CD4-positive, alpha-beta T cell treated with Interleukin-2 at 100 ng/mL for 4 hours (primary cell): ENCODE results near the gene AMZ2.
A peak's percentile ranks its signal among the peaks of the same experiment; 100 is the strongest.

Experiments used
- DNase-seq: peaks from one replicate; pipeline ENCODE4 v3.0.0-alpha.2; 2020; ENCODE audit warnings: low spot score

Gene AMZ2

DNA sequence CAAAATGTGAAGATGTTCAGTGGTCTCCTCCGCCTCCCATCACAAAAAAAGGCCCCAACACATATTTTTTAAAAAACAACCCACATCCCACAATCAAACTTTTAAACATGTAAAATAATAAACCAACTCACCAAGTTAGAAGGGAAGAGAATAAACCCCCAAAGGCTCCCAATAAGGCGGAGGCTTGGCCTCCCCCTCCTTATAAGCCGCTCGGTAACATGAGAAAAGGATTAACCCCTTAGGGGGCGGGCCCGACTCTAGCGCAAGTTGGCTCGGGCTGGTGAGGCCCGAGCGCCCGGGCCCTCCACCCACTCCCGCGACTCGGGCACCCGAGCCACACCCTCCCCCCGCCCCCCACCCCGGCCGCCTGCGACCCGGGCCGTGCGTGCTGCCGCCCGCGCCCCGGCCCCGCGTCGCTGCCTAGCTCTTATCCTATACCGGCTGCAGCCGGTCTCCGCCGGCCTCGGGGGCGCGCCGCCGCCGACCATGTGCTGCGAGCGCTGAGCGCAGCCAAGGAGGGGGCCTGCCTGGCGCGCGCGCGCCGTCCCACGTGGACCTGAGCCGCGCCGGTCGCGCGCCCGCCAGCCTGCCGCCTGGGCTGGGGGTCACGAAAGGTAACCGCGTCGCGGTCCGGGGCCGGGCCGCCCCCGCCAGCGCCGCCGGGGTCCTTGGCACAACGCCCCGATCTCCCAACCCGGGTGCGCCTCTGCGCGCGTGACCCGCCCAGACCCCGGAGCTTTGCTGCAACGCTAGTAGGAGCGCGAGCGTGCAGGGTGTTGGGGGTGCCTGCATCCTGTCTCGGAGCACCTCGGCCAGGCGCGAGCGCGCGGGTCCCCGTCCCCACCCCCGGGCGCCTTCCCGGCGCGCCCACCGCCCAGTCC, 43.4 kb downstream of the AMZ2 start, which contains the start of the genes ARSG and SLC16A6:
TSS of gene ARSG (plus strand) at position 541 of the 881 bp plus-strand sequence. CDS start 15,999 bp downstream, outside the sequence.
TSS of gene SLC16A6 (minus strand) at position 173 of the 881 bp plus-strand sequence. CDS start 12,807 bp downstream, outside the sequence.
- peak; percentile 81 for DNase-seq

DNA sequence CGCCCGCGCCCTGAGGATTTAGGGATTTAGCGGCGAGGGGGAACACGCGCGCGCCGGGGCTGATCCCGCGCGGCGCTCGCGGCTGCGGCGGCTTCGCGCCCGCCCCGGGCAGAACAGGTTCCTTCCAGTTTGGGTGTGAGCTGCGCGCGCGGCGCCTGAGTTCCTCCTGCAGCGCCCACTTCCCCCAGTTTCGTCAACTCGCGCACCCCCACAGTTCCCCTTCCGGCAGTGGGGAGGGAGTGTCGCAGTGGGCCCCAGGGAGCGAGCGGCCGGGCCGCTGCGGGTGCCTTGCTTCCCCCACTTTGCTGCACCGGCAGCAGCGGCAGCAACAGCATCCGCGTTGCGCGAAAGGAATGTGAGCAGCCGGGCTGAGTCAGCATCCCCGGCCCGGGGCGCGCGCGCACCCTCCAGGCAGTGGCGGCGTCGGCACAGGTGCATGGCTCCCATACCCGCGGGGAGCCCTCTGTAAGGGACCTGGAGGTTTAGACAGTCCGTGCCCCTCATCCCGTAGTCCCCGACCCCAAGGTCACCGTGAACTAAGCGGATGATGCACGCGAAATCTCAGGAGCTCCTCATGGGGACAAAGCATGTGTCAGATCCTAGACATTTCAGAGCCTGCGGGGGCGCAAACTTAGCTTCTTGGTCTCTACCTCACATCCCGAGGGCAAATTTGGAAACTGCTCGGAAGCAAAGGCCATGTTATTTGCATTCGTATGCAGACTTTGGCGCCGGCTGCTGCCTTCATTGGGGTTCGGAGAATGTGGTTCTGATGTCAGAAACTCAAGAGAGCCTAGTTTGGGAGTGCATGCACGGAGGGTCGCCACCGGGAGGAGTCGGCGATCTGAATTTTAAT, 44.2 kb downstream of the AMZ2 start:
- peak; percentile 93 for DNase-seq

DNA sequence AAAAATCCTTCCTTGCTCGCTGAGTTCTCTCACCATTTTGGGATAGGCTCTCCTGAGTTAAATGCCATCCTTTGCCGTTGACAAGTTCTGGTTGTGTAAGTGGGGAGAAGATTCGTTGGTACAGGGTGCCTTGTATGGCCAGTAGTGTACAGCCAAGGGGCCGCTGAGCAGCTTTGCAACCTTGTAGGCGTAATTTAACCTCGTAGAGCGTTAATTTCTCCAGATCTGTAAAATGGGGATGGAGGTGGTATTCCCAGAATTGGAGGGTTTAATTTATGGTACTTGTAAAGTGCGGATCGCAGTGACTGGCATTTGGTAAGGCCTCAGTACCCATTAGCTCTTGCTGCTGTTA, 44.8 kb downstream of the AMZ2 start:
- DNase-seq, result no peak

DNA sequence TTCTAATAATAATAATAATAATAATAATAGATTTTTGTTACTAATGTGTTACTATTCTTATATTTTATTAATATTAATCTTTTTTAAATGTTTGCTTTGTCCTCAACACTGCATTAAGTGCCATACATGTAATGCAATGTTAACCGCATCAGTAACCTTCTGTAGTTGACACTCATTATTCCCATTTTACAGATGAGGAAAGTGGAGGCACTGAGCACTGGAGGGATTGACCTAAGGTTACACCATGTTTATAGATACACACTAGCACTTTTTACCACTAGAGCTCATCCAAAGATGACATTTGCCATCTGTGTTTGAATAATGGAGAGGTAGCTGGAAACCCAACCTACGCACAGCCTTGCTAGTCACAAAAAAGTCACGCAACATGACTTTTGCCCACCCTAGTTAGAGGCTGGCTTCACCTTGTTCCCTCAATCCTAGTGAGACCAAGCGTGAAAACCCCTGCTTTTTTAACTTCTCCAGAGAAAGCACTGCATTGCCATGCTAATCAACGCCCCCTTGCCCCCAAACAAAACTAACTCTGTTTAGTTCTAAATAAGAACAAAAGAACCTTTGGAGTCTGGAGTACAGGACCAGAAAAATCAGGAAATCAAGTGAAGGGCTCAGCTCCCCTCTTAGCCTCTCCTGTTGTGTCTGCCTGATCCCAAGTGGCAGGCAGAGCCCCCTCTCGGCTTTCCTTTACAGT, 45.8 kb downstream of the AMZ2 start:
- no peak for DNase-seq

DNA sequence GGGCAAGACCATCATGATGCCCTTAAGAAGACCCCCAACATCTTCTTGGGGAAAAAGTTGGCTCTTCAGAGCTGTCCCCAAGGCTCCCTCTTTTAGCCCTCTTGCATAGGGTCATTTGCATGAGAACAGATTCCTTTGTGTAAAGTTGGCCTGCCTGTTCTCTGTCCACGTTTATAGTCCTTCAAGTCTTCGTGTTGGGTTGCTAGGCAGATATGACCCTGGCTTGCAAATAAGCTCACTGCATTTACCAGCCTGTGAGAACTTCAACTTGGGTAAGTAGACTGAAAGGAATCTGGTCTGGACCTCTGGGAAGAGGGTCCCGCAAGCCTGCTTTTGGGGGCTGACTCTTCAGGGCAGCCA, 46.3 kb downstream of the AMZ2 start:
- DNase-seq, result no peak

DNA sequence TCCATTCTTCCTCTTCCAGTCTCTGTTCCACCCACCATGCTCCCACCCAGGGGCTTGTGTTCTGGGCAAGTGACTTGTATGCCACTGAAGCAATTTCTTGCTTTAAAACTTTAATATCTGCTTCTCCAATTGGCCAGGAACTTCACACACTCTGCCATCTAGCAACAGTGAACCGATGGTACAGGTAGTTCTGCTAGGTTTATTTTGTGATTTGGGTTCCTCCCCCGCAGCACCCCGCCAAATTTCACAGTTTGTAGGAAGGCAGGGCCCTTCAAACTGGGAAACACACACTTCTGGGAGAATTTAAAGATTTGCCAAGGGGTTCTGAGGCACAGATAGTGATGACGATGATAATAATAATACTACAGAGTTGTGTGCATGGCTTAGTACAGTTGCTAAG, 46.8 kb downstream of the AMZ2 start:
- DNase-seq, result no peak

DNA sequence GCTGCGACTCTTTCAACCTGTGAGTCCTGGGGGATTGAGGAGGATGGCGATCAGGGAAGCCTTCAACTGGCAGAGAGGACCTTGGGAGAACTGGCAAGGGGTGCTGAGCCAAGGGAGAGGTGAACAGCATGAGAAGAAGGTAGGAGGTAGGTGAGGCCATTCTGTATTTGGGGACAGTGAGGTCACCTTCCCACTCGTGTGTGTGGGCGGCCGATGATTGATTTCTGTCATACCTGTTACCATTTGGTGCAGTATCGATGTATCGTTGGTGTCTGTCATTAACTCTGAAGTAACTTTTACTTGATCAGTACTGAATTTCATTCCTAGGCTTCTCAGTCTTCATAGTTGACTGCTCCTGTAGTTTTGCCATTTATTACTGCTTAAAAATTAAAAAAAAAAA, 47.2 kb downstream of the AMZ2 start:
- no peak for DNase-seq

DNA sequence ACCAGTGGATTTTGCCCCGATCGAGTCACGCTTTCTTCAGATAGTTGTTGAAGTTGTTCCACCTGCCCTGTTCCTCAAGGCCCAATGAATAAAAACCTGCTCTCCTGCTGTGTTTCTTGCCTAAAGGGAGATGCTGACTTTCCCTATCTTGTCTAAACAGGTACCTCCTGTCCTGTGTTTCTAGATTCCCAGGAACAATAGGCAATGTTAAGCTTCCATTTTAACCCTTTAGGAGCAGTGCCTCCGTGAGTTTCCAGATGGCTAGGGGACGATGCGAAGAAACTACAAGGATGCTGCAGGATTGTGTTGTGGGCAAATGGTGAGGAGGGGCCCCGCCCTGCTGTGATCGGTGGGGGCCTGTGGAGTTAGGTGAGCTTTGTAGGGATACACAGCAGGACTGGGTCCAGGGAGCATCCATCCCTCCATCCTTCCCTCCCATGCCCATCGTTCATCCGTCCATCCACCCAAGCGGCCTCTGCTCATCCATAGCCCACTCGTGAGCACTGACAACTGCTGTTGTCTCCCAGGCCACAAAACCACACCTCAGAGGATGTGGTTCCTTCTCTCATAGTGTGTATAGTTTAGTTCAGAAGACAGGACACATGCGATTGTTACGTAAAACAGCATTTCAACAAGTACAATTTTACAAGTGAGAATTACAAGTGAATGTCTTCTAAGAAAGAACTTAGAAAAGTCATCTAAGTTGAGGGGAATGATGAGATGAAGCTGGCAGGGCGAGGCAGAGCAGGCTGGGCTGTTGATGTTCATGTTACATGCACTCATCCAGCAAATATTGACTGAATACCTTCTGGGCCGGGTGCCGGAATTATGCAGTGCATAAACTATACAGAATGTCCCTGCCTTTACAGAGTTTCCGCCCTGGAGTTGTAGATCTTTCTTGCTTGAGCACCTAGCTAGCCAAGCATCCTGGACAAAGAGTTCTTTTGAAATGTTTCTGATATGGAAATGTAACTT, 48.7 kb downstream of the AMZ2 start:
- peak; percentile 71 for DNase-seq

DNA sequence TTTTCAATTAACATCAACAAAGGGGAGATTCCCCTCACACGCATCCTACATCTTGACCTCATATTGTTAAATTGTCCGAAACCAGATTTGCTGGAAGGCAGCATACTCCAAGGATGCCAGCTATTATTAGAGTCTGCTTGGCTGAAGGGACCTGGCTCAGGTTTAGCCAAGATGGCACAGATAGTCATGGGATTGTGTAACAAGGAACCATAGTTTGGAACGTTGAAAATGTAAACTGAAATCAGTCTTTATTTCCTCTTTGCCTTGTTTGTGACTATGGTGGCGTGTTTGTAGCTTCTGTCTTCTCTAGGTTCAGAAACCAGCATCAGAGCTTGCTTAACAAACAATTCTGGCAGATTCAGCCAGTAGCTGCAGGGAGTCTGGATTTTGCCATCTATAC, 49.4 kb downstream of the AMZ2 start:
- no peak for DNase-seq

DNA sequence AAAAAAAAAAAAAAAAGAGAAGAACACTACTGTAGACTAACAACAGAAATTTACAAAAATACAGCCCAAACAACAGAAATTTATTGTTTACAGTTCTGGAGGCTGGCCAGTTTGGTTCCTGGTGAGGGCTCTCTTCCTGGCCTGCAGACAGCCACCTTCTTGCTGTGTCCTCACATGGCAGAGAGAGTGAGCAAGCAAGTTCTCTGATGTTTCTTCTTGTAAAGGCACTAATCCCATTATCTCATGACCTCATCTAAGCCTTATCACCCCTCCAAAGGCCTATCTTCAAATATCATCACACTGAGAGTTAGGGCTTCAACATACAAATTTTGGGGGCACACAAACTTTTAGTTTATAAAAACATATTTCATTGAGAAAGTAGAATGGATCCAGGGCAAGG, 50.8 kb downstream of the AMZ2 start:
- DNase-seq, result no peak

DNA sequence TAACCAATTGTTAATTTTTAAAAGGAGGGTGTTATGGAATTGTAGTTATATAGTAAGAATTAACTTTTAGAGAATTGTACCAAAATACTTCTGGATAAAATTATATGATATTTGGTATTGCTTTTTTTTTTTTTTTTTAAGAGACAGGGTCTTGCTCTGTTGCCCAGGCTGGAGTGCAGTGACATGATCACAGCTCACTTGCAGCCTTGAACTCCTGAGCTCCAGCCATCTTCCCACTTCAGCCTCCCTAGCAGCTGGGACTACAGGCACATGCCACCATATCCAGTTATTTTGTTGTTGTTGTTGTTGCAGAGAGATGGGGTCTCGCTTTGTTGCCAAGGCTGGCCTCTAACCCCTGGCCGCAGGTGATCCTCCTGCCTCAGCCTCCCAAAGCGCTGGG, 52.0 kb downstream of the AMZ2 start:
- DNase-seq, result no peak

DNA sequence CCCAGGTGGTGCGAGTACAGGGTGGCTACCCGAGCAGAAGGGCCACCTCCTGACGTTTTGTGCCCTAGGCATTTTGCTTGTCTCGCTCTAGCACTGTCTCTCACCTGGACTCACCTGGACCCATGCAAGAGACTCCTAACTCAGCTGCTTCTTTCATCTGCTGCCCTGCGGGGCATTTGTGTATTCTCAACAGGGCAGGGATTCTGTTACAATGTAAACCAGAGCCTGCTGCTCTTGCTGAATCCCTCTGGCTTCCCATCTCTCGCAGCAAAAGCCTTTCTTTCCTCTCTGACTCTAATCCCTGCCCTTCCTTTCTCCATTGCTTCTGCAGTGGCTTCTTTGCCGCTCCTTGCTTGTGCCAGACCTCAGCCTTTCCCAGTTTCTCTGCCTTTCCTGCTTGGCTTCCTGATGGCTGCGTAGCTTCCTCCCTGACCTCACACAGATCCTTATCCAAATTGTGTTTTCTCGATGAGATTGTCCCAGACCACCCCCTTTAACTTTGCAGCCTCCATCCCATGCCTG, 53.7 kb downstream of the AMZ2 start:
- DNase-seq, result no peak

DNA sequence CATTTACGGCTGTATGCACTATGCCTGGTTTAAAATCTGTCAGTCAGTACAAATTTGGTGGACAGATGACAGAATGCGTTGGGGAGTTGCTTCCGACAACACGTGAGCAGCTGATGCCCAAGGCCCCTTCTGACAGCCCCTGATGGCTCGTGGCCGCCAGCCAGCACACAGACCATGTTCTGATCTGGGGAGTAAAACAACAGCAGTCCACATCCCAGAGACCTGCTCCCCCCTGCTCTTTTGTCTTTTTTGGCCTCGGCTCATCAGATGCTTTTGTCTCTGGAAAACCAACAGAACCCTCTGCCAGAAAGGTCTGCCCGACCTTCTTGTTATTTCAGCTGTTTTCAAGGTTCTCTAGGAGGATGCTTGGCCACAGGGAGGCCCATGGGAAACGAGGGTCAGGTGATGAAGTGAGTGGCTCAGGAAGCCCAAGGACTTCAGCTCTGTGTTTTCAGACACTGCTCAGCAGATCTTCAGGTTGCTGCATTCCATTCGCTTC, 54.3 kb downstream of the AMZ2 start:
- DNase-seq, result no peak

DNA sequence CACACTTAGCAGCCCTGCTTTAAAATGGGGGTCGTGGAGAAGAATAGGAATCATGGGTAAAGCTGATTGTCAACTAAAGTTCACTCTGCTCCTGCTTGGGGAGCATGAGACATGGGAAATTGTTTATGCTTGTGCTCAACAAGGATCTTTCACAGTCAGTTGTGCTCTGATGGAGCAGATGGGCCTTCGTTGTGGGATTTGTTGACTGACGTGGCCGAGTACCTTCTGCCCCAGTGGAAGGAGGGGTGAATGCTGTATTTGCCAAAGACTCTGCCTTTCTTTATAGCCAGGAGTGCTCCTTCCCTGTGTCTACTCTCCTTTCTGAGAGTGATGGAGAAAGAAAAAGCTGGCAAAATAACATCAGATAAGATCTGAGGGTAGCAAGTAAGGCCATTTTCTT, 54.8 kb downstream of the AMZ2 start:
- DNase-seq, result no peak

DNA sequence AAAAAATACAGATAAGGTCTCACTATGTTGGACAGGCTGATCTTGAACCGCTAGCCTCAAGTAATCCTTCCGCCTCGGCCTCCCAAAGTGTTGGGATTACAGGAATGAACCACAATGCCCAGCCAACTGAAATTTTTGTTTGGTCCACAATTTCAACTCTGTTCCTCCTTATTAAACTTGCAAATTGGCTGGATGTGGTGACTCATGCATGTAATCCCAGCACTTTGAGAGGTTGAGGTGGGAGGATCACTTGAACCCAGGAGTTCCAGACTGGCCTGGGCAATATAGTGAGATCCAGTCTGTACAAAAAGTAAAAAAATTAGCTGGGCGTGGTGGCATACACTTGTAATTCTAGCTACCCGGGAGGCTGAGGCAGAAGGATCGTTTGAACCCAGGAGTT, 56.9 kb downstream of the AMZ2 start:
- no peak for DNase-seq

DNA sequence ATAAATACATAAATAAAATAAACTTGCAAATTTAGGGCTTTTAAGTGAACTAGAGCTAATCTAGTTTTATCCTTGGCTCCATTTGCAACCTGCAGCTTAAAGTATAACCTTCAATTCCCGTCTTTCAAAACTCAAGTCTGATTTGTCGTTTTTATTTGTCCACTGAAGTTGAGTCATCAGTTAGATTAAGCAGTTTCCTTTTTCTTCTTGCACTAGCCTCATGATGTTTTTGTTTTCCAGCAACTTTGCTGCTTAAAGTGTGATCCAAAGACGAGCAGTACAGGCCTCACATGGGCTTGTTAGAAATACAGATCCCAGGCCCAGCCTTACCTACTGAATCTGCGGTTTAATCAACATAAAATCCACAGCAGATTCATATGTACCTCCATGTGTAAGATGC, 57.3 kb downstream of the AMZ2 start:
- DNase-seq, result no peak
